BE2C (cell line): ENCODE results near the gene IGF2BP1.

Experiments used
- DNase-seq: peaks from one replicate; pipeline ENCODE4 v3.0.0-alpha.2; 2020
- H3K27me3 ChIP-seq: fragments of 250-450 bp; sonication (Bioruptor Pico); 2 replicates; pipeline ENCODE4 v1.5.1; 2020; ENCODE audit warnings: mild to moderate bottlenecking
- H3K36me3 ChIP-seq: fragments of 250-450 bp; sonication (Bioruptor Pico); 2 replicates; pipeline ENCODE4 v1.5.1; 2020; ENCODE audit warnings: mild to moderate bottlenecking
- H3K4me1 ChIP-seq: fragments of 250-450 bp; sonication (Bioruptor Pico); 2 replicates; pipeline ENCODE4 v1.5.1; 2020
- H3K4me3 ChIP-seq: 2 replicates; pipeline ENCODE4 v1.5.1; 2011; ENCODE audit warnings: low read depth, low read length
- H3K9me3 ChIP-seq: fragments of 250-450 bp; sonication (Bioruptor Pico); 2 replicates; pipeline ENCODE4 v1.5.1; 2020
- CTCF ChIP-seq: IDR thresholded peaks from 2 replicates; pipeline ENCODE4 v1.5.1; 2012; ENCODE audit warnings: mild to moderate bottlenecking, low read depth, low read length

Gene IGF2BP1

GRCh38 chr17:48997827-48998586 lies 822 bp downstream of the IGF2BP1 start:
- no peak for TF ChIP-seq CTCF
- DNase-seq, result peak; percentile 31
- Histone ChIP-seq H3K9me3 (no peaks in the 10 kb centered on the region), H3K27me3 (peaks cover 84% of the 10 kb centered on the region), H3K4me1 (no peaks in the 10 kb centered on the region), H3K4me3 (peak overlapping the region; percentile 77), H3K36me3 (no peaks in the 10 kb centered on the region)

GRCh38 chr17:48998587-48999440 lies 1.6 kb downstream of the IGF2BP1 start:
- H3K36me3 ChIP-seq, result no peaks in the 10 kb centered on the region
- DNase-seq, result no peak
- no peaks in the 10 kb centered on the region for H3K4me1 ChIP-seq
- TF ChIP-seq CTCF, result peak; percentile 9; the same call in 1 of the 2 replicates
- H3K4me3 ChIP-seq, result peak overlapping the region; percentile 77
- H3K27me3 ChIP-seq, result peaks cover 82% of the 10 kb centered on the region
- H3K9me3 ChIP-seq, result no peaks in the 10 kb centered on the region

GRCh38 chr17:49000943-49001342 lies 3.8 kb downstream of the IGF2BP1 start:
- no peak for DNase-seq
- peaks cover 82% of the 10 kb centered on the region for H3K27me3 ChIP-seq
- H3K4me1 ChIP-seq, result no peaks in the 10 kb centered on the region
- no peak for TF ChIP-seq CTCF
- no peaks in the 10 kb centered on the region for H3K9me3 ChIP-seq
- H3K36me3 ChIP-seq, result no peaks in the 10 kb centered on the region; the same call in 1 of the 2 replicates
- H3K4me3 ChIP-seq, result peak overlapping the region; percentile 77

GRCh38 chr17:49001671-49002070 lies 4.5 kb downstream of the IGF2BP1 start:
- no peaks in the 10 kb centered on the region for H3K9me3 ChIP-seq
- H3K36me3 ChIP-seq, result no peaks in the 10 kb centered on the region; the same call in 1 of the 2 replicates
- no peak for TF ChIP-seq CTCF
- H3K4me3 ChIP-seq, result peak overlapping the region; percentile 19
- H3K27me3 ChIP-seq, result peaks cover 82% of the 10 kb centered on the region
- DNase-seq, result no peak
- H3K4me1 ChIP-seq, result no peaks in the 10 kb centered on the region

GRCh38 chr17:49002331-49002730 lies 5.1 kb downstream of the IGF2BP1 start:
- no peaks in the 10 kb centered on the region; the same call in 1 of the 2 replicates for H3K36me3 ChIP-seq
- no peaks in the 10 kb centered on the region for H3K4me1 ChIP-seq
- DNase-seq, result no peak
- no peak for TF ChIP-seq CTCF
- no peak overlapping the region for H3K4me3 ChIP-seq
- no peaks in the 10 kb centered on the region for H3K9me3 ChIP-seq
- peaks cover 85% of the 10 kb centered on the region for H3K27me3 ChIP-seq
